Measurements from ENCODE around the gene UVRAG. TPM values are rescaled to one million over a fixed set of nuclear protein-coding genes. Genes with fewer than 3 reads are reported as not detected.

Gene UVRAG
- total and polyA plus RNA-seq, 4 donors = 4.4 to 15.1 (median 10.0) TPM

GRCh38 chr11:75858042-75858441, 43.0 kb downstream of the UVRAG start:
- Histone ChIP-seq H3K27ac (ENCODE audit: low read depth in 1 of 2, low read length in 2 of 2) (no peak overlapping the region), H3K9me3 (ENCODE audit: control insufficient read depth in 4 of 4, low read length in 3 of 4) (no peaks in the 10 kb centered on the region), H3K36me3 (ENCODE audit: control insufficient read depth in 4 of 4, insufficient read depth in 3 of 4, low read depth in 1 of 4, low read length in 3 of 4) (peaks cover 0 to 2% (median under 1%) of the 10 kb centered on the region in 4 donors), H3K4me3 (ENCODE audit: low read depth in 1 of 3, low read length in 3 of 3) (no peak overlapping the region), H3K4me1 (ENCODE audit: control insufficient read depth in 4 of 4, insufficient read depth in 4 of 4, low read length in 3 of 4) (peaks cover 0 to 3% (median 0%) of the 10 kb centered on the region in 4 donors), H3K9ac (ENCODE audit: low read depth in 1 of 2, low read length in 2 of 2) (no peak overlapping the region), H3K27me3 (ENCODE audit: control insufficient read depth in 4 of 4, insufficient read depth in 4 of 4, low read length in 3 of 4) (no peaks in the 10 kb centered on the region)
- DNase-seq (ENCODE audit: low spot score) = no peak
- TF ChIP-seq CTCF (IDR thresholded peaks at IDR 0.05; ENCODE audit: low read depth, low read length, missing input control) = no peak
- TF ChIP-seq, protein P1, sequence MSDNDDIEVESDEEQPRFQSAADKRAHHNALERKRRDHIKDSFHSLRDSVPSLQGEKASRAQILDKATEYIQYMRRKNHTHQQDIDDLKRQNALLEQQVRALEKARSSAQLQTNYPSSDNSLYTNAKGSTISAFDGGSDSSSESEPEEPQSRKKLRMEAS (IDR thresholded peaks at IDR 0.05) = no peak
- TF ChIP-seq EGR1 (IDR thresholded peaks at IDR 0.05; ENCODE audit: low read depth in 2 of 2) = no peak
- TF ChIP-seq HNF4G (IDR thresholded peaks at IDR 0.05) = no peak
- no peak for TF ChIP-seq FOXA1 (IDR thresholded peaks at IDR 0.05)
- no peak for TF ChIP-seq HNF4A (conservative IDR thresholded peaks at IDR 0.05)
- no peak for TF ChIP-seq NR2F2 (IDR thresholded peaks at IDR 0.05)
- no peak for TF ChIP-seq RXRA (IDR thresholded peaks at IDR 0.05)
- no peak for TF ChIP-seq GABPA (IDR thresholded peaks at IDR 0.05 in 1 of 2, conservative IDR thresholded peaks at IDR 0.05 in 1 of 2)

DNA sequence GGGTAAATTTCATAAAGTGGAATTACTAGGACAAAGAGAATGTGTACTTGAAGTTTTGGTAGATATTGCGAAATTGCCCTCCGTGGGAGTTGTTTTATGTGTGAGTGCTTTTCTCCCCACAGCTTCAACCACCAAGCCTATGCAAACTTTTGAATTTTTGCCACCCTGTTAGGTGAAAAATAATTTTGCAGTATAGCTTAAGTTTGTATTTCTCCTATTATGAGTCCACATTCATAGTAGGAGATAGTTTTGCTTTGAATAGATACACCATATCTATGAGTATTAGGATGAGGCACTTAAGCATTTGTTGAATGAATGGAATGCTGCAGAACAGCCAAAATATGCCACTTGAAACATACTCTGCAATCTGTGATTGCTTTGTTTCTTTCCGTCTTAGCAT, 43.6 kb downstream of the UVRAG start:
- Histone ChIP-seq H3K36me3 (ENCODE audit: control insufficient read depth in 4 of 4, insufficient read depth in 3 of 4, low read depth in 1 of 4, low read length in 3 of 4) (peaks cover 0 to 2% (median under 1%) of the 10 kb centered on the region in 4 donors), H3K27ac (ENCODE audit: low read depth in 1 of 2, low read length in 2 of 2) (no peak overlapping the region), H3K9me3 (ENCODE audit: control insufficient read depth in 4 of 4, low read length in 3 of 4) (no peaks in the 10 kb centered on the region), H3K4me3 (ENCODE audit: low read depth in 1 of 3, low read length in 3 of 3) (no peak overlapping the region), H3K4me1 (ENCODE audit: control insufficient read depth in 4 of 4, insufficient read depth in 4 of 4, low read length in 3 of 4) (peaks cover 0 to 3% (median 0%) of the 10 kb centered on the region in 4 donors), H3K9ac (ENCODE audit: low read depth in 1 of 2, low read length in 2 of 2) (no peak overlapping the region), H3K27me3 (ENCODE audit: control insufficient read depth in 4 of 4, insufficient read depth in 4 of 4, low read length in 3 of 4) (no peaks in the 10 kb centered on the region)
- DNase-seq (ENCODE audit: low spot score) = no peak
- TF ChIP-seq YY1 (IDR thresholded peaks at IDR 0.05) (no peak), FOXA1 (IDR thresholded peaks at IDR 0.05) (no peak), HNF4A (conservative IDR thresholded peaks at IDR 0.05) (no peak), EGR1 (IDR thresholded peaks at IDR 0.05; ENCODE audit: low read depth in 2 of 2) (no peak), HNF4G (IDR thresholded peaks at IDR 0.05) (no peak), CTCF (IDR thresholded peaks at IDR 0.05; ENCODE audit: low read depth, low read length, missing input control) (no peak), FOXA2 (IDR thresholded peaks at IDR 0.05) (no peak), RAD21 (IDR thresholded peaks at IDR 0.05) (no peak), NR2F2 (IDR thresholded peaks at IDR 0.05) (no peak), SP1 (IDR thresholded peaks at IDR 0.05) (no peak), ZBTB33 (IDR thresholded peaks at IDR 0.05) (no peak), JUND (IDR thresholded peaks at IDR 0.05) (no peak), RXRA (IDR thresholded peaks at IDR 0.05) (no peak), GABPA (IDR thresholded peaks at IDR 0.05 in 1 of 2, conservative IDR thresholded peaks at IDR 0.05 in 1 of 2) (no peak), TAF1 (conservative IDR thresholded peaks at IDR 0.05) (no peak)
- TF ChIP-seq, protein P2, sequence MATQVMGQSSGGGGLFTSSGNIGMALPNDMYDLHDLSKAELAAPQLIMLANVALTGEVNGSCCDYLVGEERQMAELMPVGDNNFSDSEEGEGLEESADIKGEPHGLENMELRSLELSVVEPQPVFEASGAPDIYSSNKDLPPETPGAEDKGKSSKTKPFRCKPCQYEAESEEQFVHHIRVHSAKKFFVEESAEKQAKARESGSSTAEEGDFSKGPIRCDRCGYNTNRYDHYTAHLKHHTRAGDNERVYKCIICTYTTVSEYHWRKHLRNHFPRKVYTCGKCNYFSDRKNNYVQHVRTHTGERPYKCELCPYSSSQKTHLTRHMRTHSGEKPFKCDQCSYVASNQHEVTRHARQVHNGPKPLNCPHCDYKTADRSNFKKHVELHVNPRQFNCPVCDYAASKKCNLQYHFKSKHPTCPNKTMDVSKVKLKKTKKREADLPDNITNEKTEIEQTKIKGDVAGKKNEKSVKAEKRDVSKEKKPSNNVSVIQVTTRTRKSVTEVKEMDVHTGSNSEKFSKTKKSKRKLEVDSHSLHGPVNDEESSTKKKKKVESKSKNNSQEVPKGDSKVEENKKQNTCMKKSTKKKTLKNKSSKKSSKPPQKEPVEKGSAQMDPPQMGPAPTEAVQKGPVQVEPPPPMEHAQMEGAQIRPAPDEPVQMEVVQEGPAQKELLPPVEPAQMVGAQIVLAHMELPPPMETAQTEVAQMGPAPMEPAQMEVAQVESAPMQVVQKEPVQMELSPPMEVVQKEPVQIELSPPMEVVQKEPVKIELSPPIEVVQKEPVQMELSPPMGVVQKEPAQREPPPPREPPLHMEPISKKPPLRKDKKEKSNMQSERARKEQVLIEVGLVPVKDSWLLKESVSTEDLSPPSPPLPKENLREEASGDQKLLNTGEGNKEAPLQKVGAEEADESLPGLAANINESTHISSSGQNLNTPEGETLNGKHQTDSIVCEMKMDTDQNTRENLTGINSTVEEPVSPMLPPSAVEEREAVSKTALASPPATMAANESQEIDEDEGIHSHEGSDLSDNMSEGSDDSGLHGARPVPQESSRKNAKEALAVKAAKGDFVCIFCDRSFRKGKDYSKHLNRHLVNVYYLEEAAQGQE (IDR thresholded peaks at IDR 0.05) = no peak
- TF ChIP-seq, protein P3, sequence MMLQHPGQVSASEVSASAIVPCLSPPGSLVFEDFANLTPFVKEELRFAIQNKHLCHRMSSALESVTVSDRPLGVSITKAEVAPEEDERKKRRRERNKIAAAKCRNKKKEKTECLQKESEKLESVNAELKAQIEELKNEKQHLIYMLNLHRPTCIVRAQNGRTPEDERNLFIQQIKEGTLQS (IDR thresholded peaks at IDR 0.05) = no peak
- TF ChIP-seq, protein P1 (IDR thresholded peaks at IDR 0.05) = no peak
- 63% methylated on average over 3 of the region's 3 CpGs for WGBS
